Right forelimb (tissue), 1 donor: Measurements from ENCODE around the gene RHOB.
"Not testable (repeated sequence)": the region's sequence is repeated elsewhere in the genome, so short reads cannot be mapped to it uniquely, and the experiment has no call there.

ENCODE experiments used
- DNase-seq: peaks from one replicate; pipeline ENCODE4 v3.0.0-alpha.2; 2018

RHOB gene

GRCh38 chr2:20454036-20454981, 7.4 kb downstream of the RHOB start:
- no peak for DNase-seq

GRCh38 chr2:20455076-20455587, 8.3 kb downstream of the RHOB start:
- no peak for DNase-seq

GRCh38 chr2:20456116-20456571, 9.3 kb downstream of the RHOB start:
- DNase-seq = no peak

GRCh38 chr2:20456636-20457426, 10.0 kb downstream of the RHOB start:
- no peak for DNase-seq

- DNase-seq = no peak
These were observed 11.1 kb downstream of the RHOB start for GRCh38 chr2:20457661-20458630.

GRCh38 chr2:20458737-20459484, 12.0 kb downstream of the RHOB start:
- DNase-seq = not testable (repeated sequence)

- no peak for DNase-seq
These were observed 19.0 kb downstream of the RHOB start for GRCh38 chr2:20465716-20466394.

GRCh38 chr2:20467789-20468548, 21.1 kb downstream of the RHOB start:
- DNase-seq = no peak

- DNase-seq = peak; percentile 9
These were observed 22.0 kb downstream of the RHOB start for GRCh38 chr2:20468549-20469500.

GRCh38 chr2:20469595-20469994, 22.7 kb downstream of the RHOB start:
- DNase-seq = peak; percentile 17

GRCh38 chr2:20470211-20470610, 23.3 kb downstream of the RHOB start:
- DNase-seq = peak; percentile 11

GRCh38 chr2:20471148-20471547, 24.3 kb downstream of the RHOB start:
- DNase-seq = no peak

- no peak for DNase-seq
These were observed 25.2 kb downstream of the RHOB start for GRCh38 chr2:20471902-20472559.

- no peak for DNase-seq
These were observed 25.7 kb downstream of the RHOB start for GRCh38 chr2:20472569-20472968.

- DNase-seq = no peak
These were observed 26.3 kb downstream of the RHOB start for GRCh38 chr2:20473128-20473527.

- DNase-seq = no peak
These were observed 28.1 kb downstream of the RHOB start for GRCh38 chr2:20474757-20475566.

GRCh38 chr2:20475567-20475952, 28.7 kb downstream of the RHOB start:
- DNase-seq = no peak
